ENCODE measurements around the gene HDAC10.

The HDAC10 gene

GRCh38 chr22:50215297-50216054, 35.6 kb downstream of the HDAC10 start:
- Histone ChIP-seq H3K36me3 (ENCODE audit: control insufficient read depth in 1 of 2, insufficient read depth in 2 of 2, low read depth in 1 of 2, low read length in 2 of 2) (peaks cover 82 to 91% of the 10 kb centered on the region in 2 experiments), H3K14ac (ENCODE audit: low read length in 2 of 2) (no peak overlapping the region), H3K9me3 (ENCODE audit: control insufficient read depth, low read length) (no peaks in the 10 kb centered on the region), H3K79me1 (replicated peaks; ENCODE audit: low read length, poor library complexity, severe bottlenecking) (peaks cover 24% of the 10 kb centered on the region), H4K8ac (ENCODE audit: low read length) (no peak overlapping the region), H3K4me2 (ENCODE audit: low read length, poor library complexity, severe bottlenecking) (no peak overlapping the region), H2BK15ac (ENCODE audit: low read depth, poor library complexity, severe bottlenecking) (no peak overlapping the region), H2AK5ac (ENCODE audit: low read length, severe bottlenecking) (no peak overlapping the region), H2AFZ (ENCODE audit: low read depth, low read length) (no peak overlapping the region), H3K27ac (ENCODE audit: low read length, poor library complexity, severe bottlenecking) (no peak overlapping the region), H3K23ac (ENCODE audit: low read length in 2 of 2) (no peak overlapping the region), H3K9ac (ENCODE audit: low read length) (no peak overlapping the region), H3K4me1 (ENCODE audit: control insufficient read depth, insufficient read depth, low read depth, low read length) (peaks cover 8% of the 10 kb centered on the region), H3K27me3 (ENCODE audit: control insufficient read depth in 1 of 2, insufficient read depth in 1 of 2, low read length in 2 of 2) (no peaks in the 10 kb centered on the region), H4K91ac (ENCODE audit: low read length) (no peak overlapping the region), H3K4me3 (ENCODE audit: insufficient read depth in 1 of 2, low read depth in 1 of 2, low read length in 2 of 2) (peak overlapping the region in 1 of 2 experiments; percentile 2), H3K4ac (ENCODE audit: low read depth in 1 of 2, low read length in 2 of 2) (no peak overlapping the region), H2BK5ac (ENCODE audit: low read depth, low read length, poor library complexity, severe bottlenecking) (no peak overlapping the region), H2BK120ac (ENCODE audit: low read depth, low read length) (no peak overlapping the region), H3K18ac (ENCODE audit: low read depth in 1 of 2, low read length in 2 of 2) (no peak overlapping the region), H2BK12ac (ENCODE audit: low read length in 2 of 2) (no peak overlapping the region)
- no peak for DNase-seq
- 94% methylated on average over 16 of the region's 17 CpGs for WGBS

- Histone ChIP-seq H3K9ac (ENCODE audit: low read length) (no peak overlapping the region), H3K4ac (ENCODE audit: low read depth in 1 of 2, low read length in 2 of 2) (no peak overlapping the region), H3K4me3 (ENCODE audit: insufficient read depth in 1 of 2, low read depth in 1 of 2, low read length in 2 of 2) (no peak overlapping the region), H3K4me1 (ENCODE audit: control insufficient read depth, insufficient read depth, low read depth, low read length) (no peaks in the 10 kb centered on the region), H4K91ac (ENCODE audit: low read length) (no peak overlapping the region), H2AK5ac (ENCODE audit: low read length, severe bottlenecking) (no peak overlapping the region), H3K9me3 (ENCODE audit: control insufficient read depth, low read length) (no peaks in the 10 kb centered on the region), H3K4me2 (ENCODE audit: low read length, poor library complexity, severe bottlenecking) (no peak overlapping the region), H3K27ac (ENCODE audit: low read length, poor library complexity, severe bottlenecking) (no peak overlapping the region), H4K8ac (ENCODE audit: low read length) (no peak overlapping the region), H2BK5ac (ENCODE audit: low read depth, low read length, poor library complexity, severe bottlenecking) (no peak overlapping the region), H2AFZ (ENCODE audit: low read depth, low read length) (no peak overlapping the region), H2BK120ac (ENCODE audit: low read depth, low read length) (no peak overlapping the region), H3K14ac (ENCODE audit: low read length in 2 of 2) (no peak overlapping the region), H3K36me3 (ENCODE audit: control insufficient read depth in 1 of 2, insufficient read depth in 2 of 2, low read depth in 1 of 2, low read length in 2 of 2) (peaks cover 80 to 84% of the 10 kb centered on the region in 2 experiments), H2BK12ac (ENCODE audit: low read length in 2 of 2) (no peak overlapping the region), H3K27me3 (ENCODE audit: control insufficient read depth in 1 of 2, insufficient read depth in 1 of 2, low read length in 2 of 2) (no peaks in the 10 kb centered on the region), H3K18ac (ENCODE audit: low read depth in 1 of 2, low read length in 2 of 2) (no peak overlapping the region), H2BK15ac (ENCODE audit: low read depth, poor library complexity, severe bottlenecking) (no peak overlapping the region), H3K23ac (ENCODE audit: low read length in 2 of 2) (no peak overlapping the region), H3K79me1 (replicated peaks; ENCODE audit: low read length, poor library complexity, severe bottlenecking) (peaks cover 29% of the 10 kb centered on the region)
- no peak for DNase-seq
- 96% methylated on average over 8 of the region's 9 CpGs for WGBS
Measured at GRCh38 chr22:50213263-50213662, 37.8 kb downstream of the HDAC10 start.

DNA sequence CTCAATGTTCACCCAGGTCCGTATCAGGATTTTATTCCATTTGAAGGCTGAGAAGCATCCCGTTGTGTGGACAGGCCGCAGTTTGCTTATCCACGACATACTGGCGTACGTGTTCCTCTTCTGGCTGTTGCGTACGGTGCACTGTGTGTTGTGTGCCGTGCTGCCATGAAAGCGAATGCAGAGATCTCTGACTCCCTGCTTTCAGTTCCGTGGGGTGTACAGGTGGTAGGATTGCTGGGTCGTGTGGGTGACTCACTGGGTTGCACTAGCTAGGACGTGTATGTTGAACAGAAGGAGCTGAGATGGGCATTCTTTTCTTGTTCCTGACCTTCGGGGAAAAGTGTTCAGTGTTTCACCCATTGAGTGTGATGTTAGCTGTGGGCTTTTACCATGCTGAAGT, 39.9 kb downstream of the HDAC10 start:
- no peaks in the 10 kb centered on the region for H3K27me3 ChIP-seq (ENCODE audit: control insufficient read depth in 1 of 2, insufficient read depth in 1 of 2, low read length in 2 of 2)
- no peaks in the 10 kb centered on the region for H3K9me3 ChIP-seq (ENCODE audit: control insufficient read depth, low read length)
- no peak overlapping the region for H2BK120ac ChIP-seq (ENCODE audit: low read depth, low read length)
- H2BK5ac ChIP-seq (ENCODE audit: low read depth, low read length, poor library complexity, severe bottlenecking), result no peak overlapping the region
- H2AK5ac ChIP-seq (ENCODE audit: low read length, severe bottlenecking), result no peak overlapping the region
- H3K4me1 ChIP-seq (ENCODE audit: control insufficient read depth, insufficient read depth, low read depth, low read length), result peaks cover 8% of the 10 kb centered on the region
- no peak overlapping the region for H2BK12ac ChIP-seq (ENCODE audit: low read length in 2 of 2)
- peaks cover 78 to 81% of the 10 kb centered on the region in 2 experiments for H3K36me3 ChIP-seq (ENCODE audit: control insufficient read depth in 1 of 2, insufficient read depth in 2 of 2, low read depth in 1 of 2, low read length in 2 of 2)
- no peak overlapping the region for H2BK15ac ChIP-seq (ENCODE audit: low read depth, poor library complexity, severe bottlenecking)
- no peak overlapping the region for H3K27ac ChIP-seq (ENCODE audit: low read length, poor library complexity, severe bottlenecking)
- no peak overlapping the region for H3K4me2 ChIP-seq (ENCODE audit: low read length, poor library complexity, severe bottlenecking)
- no peak overlapping the region for H3K4ac ChIP-seq (ENCODE audit: low read depth in 1 of 2, low read length in 2 of 2)
- DNase-seq, result no peak
- no peak overlapping the region for H3K9ac ChIP-seq (ENCODE audit: low read length)
- no peak overlapping the region for H4K91ac ChIP-seq (ENCODE audit: low read length)
- no peak overlapping the region for H4K8ac ChIP-seq (ENCODE audit: low read length)
- WGBS, result 94% methylated on average over 13 of the region's 14 CpGs
- H3K4me3 ChIP-seq (ENCODE audit: insufficient read depth in 1 of 2, low read depth in 1 of 2, low read length in 2 of 2), result no peak overlapping the region
- H3K14ac ChIP-seq (ENCODE audit: low read length in 2 of 2), result no peak overlapping the region
- H3K79me1 ChIP-seq (replicated peaks; ENCODE audit: low read length, poor library complexity, severe bottlenecking), result peaks cover 29% of the 10 kb centered on the region
- H3K23ac ChIP-seq (ENCODE audit: low read length in 2 of 2), result no peak overlapping the region
- no peak overlapping the region for H2AFZ ChIP-seq (ENCODE audit: low read depth, low read length)
- no peak overlapping the region for H3K18ac ChIP-seq (ENCODE audit: low read depth in 1 of 2, low read length in 2 of 2)

DNA sequence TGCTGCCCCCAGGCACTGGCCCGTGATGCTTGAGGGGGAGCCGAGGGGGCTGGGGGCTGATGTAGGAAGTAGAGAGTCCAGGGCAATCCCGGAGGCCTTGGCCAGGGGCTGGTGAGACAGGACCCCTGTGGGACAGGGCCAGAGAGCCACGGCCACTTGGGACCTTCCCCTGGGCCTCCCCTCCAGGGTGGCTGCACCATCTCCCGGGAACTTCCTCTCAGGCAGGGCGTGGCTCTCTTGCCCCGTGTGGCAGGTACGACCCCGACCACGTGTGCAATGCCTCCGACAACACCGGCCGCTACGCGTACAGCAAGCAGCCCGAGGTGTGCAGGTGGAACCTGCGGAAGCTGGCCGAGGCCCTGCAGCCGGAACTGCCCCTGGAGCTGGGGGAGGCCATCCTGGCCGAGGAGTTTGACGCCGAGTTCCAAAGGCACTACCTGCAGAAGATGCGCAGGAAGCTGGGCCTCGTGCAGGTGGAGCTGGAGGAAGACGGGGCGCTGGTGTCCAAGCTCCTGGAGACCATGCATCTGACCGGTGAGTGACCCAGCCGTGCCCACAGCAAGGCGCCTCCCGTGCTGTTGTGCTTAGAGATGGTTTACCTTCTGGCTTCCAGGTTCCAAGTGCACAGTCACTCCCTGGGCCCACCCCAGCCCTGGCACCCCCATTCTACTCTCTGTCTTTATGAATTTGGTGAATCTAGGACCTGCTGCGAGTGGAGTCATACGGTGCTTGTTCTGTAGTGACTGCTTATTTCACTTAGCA, 40.5 kb downstream of the HDAC10 start:
- Histone ChIP-seq H3K79me1 (replicated peaks; ENCODE audit: low read length, poor library complexity, severe bottlenecking) (peaks cover 31% of the 10 kb centered on the region), H3K4me1 (ENCODE audit: control insufficient read depth, insufficient read depth, low read depth, low read length) (peaks cover 11% of the 10 kb centered on the region), H2BK5ac (ENCODE audit: low read depth, low read length, poor library complexity, severe bottlenecking) (no peak overlapping the region), H4K91ac (ENCODE audit: low read length) (no peak overlapping the region), H2BK12ac (ENCODE audit: low read length in 2 of 2) (no peak overlapping the region), H3K14ac (ENCODE audit: low read length in 2 of 2) (no peak overlapping the region), H3K18ac (ENCODE audit: low read depth in 1 of 2, low read length in 2 of 2) (no peak overlapping the region), H3K27ac (ENCODE audit: low read length, poor library complexity, severe bottlenecking) (no peak overlapping the region), H2AK5ac (ENCODE audit: low read length, severe bottlenecking) (no peak overlapping the region), H2BK120ac (ENCODE audit: low read depth, low read length) (no peak overlapping the region), H3K36me3 (ENCODE audit: control insufficient read depth in 1 of 2, insufficient read depth in 2 of 2, low read depth in 1 of 2, low read length in 2 of 2) (peaks cover 76 to 78% of the 10 kb centered on the region in 2 experiments), H3K23ac (ENCODE audit: low read length in 2 of 2) (no peak overlapping the region), H2BK15ac (ENCODE audit: low read depth, poor library complexity, severe bottlenecking) (no peak overlapping the region), H3K9me3 (ENCODE audit: control insufficient read depth, low read length) (no peaks in the 10 kb centered on the region), H3K4ac (ENCODE audit: low read depth in 1 of 2, low read length in 2 of 2) (no peak overlapping the region), H3K9ac (ENCODE audit: low read length) (no peak overlapping the region), H3K4me3 (ENCODE audit: insufficient read depth in 1 of 2, low read depth in 1 of 2, low read length in 2 of 2) (no peak overlapping the region), H3K4me2 (ENCODE audit: low read length, poor library complexity, severe bottlenecking) (no peak overlapping the region), H4K8ac (ENCODE audit: low read length) (no peak overlapping the region), H2AFZ (ENCODE audit: low read depth, low read length) (no peak overlapping the region), H3K27me3 (ENCODE audit: control insufficient read depth in 1 of 2, insufficient read depth in 1 of 2, low read length in 2 of 2) (no peaks in the 10 kb centered on the region)
- no peak for DNase-seq
- WGBS, result 97% methylated on average over 30 of the region's 32 CpGs
